ES-I3 (cell line): ENCODE results near the gene KYAT1.

Experiments used
- H3K36me3 ChIP-seq: 2 replicates; pipeline ENCODE4 v1.6.1; 2013; ENCODE audit warnings: mild to moderate bottlenecking, low read length, control low read depth, moderate library complexity; ENCODE audit not compliant: insufficient read depth
- H3K4me1 ChIP-seq: 2 replicates; pipeline ENCODE4 v1.6.1; 2013; ENCODE audit warnings: mild to moderate bottlenecking, control low read depth, low read length; ENCODE audit not compliant: insufficient read depth
- H3K9ac ChIP-seq: 2 replicates; pipeline ENCODE4 v1.6.1; 2013; ENCODE audit warnings: low read depth, mild to moderate bottlenecking, low read length, moderate library complexity
- H3K9me3 ChIP-seq: 2 replicates; pipeline ENCODE4 v1.6.1; 2013; ENCODE audit warnings: mild to moderate bottlenecking, low read length, moderate library complexity; ENCODE audit not compliant: control insufficient read depth, insufficient read depth

The KYAT1 gene

DNA sequence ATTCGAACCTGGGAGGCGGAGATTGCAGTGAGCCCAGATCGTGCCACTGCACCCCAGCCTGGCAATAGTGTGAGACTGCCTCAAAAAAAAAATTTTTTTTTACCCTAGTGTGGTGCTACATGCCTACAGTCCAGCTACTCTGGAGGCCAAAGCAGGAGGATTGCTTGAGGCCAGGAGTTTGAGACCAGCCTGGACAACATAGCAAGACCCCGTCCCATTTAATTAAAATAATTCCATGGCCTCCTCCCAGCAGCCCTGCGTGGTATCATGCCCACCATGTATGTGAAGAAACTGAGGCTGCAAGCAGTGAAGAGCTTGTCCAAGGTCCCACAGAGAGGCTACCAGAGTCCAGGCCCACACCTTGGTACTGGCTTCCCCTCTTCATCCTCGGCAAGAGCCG lies 19.6 kb upstream of the KYAT1 start:
- H3K36me3 ChIP-seq = peaks cover 16% of the 10 kb centered on the region
- no peak overlapping the region for H3K9ac ChIP-seq
- peaks cover 6% of the 10 kb centered on the region for H3K4me1 ChIP-seq
- no peaks in the 10 kb centered on the region for H3K9me3 ChIP-seq

- peaks cover 16% of the 10 kb centered on the region for H3K36me3 ChIP-seq
- H3K9ac ChIP-seq = no peak overlapping the region
- no peaks in the 10 kb centered on the region for H3K9me3 ChIP-seq
- H3K4me1 ChIP-seq = peaks cover 9% of the 10 kb centered on the region
Measured at GRCh38 chr9:128899566-128900322, 18.0 kb upstream of the KYAT1 start.

GRCh38 chr9:128898845-128899565 lies 17.3 kb upstream of the KYAT1 start:
- Histone ChIP-seq H3K9ac (no peak overlapping the region), H3K9me3 (no peaks in the 10 kb centered on the region), H3K4me1 (peaks cover 9% of the 10 kb centered on the region), H3K36me3 (peaks cover 16% of the 10 kb centered on the region)

GRCh38 chr9:128898382-128898781 lies 16.6 kb upstream of the KYAT1 start:
- Histone ChIP-seq H3K36me3 (peaks cover 16% of the 10 kb centered on the region), H3K4me1 (peaks cover 9% of the 10 kb centered on the region), H3K9me3 (no peaks in the 10 kb centered on the region), H3K9ac (no peak overlapping the region)

DNA sequence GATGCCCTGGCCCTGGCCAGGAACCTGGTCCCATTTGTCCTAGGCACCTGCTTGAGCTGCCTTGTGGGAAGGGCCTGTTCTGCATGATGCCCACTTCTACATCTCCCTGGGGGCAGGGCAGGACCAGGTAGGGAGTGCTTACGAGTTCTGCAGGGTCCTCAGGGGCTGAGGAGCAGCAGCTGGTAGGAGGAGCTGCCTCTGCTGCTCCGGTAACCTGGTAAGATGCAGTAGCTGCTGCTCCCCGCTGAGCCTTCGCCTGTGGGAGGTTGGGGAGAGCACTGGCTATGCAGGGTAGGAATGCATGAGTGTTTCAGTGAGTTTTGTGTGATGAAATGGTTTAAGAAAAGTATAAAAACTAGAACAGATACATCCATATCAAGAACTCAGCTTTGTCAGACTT lies 13.8 kb upstream of the KYAT1 start:
- Histone ChIP-seq H3K4me1 (peaks cover 19% of the 10 kb centered on the region), H3K9ac (no peak overlapping the region), H3K36me3 (peaks cover 18% of the 10 kb centered on the region), H3K9me3 (no peaks in the 10 kb centered on the region)

- peaks cover 20% of the 10 kb centered on the region for H3K36me3 ChIP-seq
- no peaks in the 10 kb centered on the region for H3K9me3 ChIP-seq
- no peak overlapping the region for H3K9ac ChIP-seq
- peaks cover 17% of the 10 kb centered on the region for H3K4me1 ChIP-seq
Measured at GRCh38 chr9:128894764-128895163, 13.0 kb upstream of the KYAT1 start.

GRCh38 chr9:128893354-128893753 lies 11.6 kb upstream of the KYAT1 start:
- Histone ChIP-seq H3K9ac (no peak overlapping the region), H3K9me3 (no peaks in the 10 kb centered on the region), H3K4me1 (peaks cover 21% of the 10 kb centered on the region), H3K36me3 (peaks cover 9% of the 10 kb centered on the region)

GRCh38 chr9:128892221-128892921 lies 10.6 kb upstream of the KYAT1 start:
- no peaks in the 10 kb centered on the region for H3K9me3 ChIP-seq
- H3K36me3 ChIP-seq = peaks cover 8% of the 10 kb centered on the region
- peaks cover 24% of the 10 kb centered on the region for H3K4me1 ChIP-seq
- H3K9ac ChIP-seq = no peak overlapping the region

DNA sequence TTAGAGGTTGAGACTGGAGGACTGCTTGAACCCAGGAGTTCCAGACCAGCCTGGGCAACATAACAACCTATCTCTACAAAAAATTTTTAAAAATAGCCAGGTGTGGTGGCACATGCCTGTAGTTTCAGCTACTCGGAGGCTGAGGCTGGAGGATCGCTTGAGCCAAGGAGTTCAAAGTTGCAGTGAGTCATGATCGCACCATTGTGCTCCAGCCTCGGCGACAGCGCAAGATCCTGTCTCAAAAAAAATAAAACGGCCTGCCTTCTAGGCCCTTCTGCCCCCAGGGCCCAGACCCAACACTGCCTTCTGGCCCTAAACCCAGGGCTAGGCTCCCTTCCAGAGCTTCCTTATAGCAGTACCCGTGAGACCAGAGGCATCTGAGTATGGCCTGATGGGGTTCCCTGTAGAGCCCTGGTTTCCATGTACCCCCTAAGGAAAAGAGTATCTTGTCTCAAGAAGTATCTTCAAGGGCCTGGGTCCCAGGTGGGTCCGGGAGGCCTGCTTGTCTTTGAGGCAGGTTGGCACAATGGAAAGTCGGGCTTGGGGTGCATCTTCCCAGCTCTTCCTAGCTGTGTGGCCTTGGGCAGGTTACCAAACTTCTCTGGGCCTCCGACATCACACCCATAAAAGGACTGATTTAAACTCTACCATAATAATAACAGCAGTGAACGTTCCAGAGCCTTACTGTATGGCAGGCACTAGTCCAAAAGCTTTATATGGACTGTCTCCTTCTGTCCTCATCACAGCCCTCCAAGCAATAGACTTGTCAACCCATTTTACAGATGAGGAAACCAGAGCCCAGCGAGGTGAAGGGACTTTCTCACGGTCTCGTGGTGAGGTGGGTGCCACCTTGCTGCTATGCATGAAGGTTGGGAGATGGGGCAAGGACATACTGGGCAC lies 9.8 kb upstream of the KYAT1 start:
- Histone ChIP-seq H3K9me3 (no peaks in the 10 kb centered on the region), H3K4me1 (peaks cover 24% of the 10 kb centered on the region), H3K9ac (no peak overlapping the region), H3K36me3 (peaks cover 10% of the 10 kb centered on the region)

DNA sequence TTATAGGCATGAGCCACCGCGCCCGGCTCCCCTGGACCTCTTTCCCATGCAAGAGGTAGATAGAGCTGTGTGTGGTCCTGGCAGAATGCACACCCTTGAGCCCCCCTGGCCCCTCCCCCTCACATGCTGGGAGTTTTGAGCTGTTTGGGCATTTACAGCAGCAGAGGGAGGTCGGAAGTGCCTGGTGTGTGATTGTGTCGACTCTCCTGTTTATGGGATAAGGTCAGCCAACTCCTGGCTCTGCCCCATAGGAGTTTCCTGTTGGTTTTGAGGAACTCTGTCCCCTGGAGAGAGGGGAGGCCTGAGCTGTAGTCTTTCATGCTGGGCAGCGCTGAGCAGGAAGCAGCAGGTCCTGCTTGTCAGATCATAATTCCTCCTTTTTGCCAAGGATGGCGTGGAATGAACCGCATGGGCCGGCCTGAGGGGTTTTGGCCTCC lies 6.2 kb upstream of the KYAT1 start:
- Histone ChIP-seq H3K36me3 (peaks cover 16% of the 10 kb centered on the region), H3K9ac (no peak overlapping the region), H3K4me1 (peaks cover 28% of the 10 kb centered on the region), H3K9me3 (no peaks in the 10 kb centered on the region)

DNA sequence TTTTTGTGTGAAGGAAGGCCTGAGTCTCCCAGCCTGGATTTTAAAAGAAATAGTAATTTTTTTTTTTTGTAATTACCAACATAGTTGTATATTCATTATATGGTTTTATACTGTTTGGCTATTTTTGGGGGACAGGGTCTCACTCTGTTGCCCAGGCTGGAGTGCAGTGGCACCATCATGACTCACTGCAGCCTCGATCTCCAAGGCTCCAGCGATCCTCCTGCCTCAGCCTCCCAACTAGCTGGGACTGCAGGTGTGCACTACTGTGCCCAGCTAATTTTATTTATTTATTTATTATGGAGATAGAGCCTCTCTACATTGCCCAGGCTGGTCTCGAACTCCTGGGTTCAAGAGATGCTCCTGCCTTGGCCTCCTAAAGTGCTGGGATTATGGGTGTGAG lies 5.3 kb upstream of the KYAT1 start:
- peaks cover 16% of the 10 kb centered on the region for H3K36me3 ChIP-seq
- no peaks in the 10 kb centered on the region for H3K9me3 ChIP-seq
- no peak overlapping the region for H3K9ac ChIP-seq
- H3K4me1 ChIP-seq = peaks cover 21% of the 10 kb centered on the region

DNA sequence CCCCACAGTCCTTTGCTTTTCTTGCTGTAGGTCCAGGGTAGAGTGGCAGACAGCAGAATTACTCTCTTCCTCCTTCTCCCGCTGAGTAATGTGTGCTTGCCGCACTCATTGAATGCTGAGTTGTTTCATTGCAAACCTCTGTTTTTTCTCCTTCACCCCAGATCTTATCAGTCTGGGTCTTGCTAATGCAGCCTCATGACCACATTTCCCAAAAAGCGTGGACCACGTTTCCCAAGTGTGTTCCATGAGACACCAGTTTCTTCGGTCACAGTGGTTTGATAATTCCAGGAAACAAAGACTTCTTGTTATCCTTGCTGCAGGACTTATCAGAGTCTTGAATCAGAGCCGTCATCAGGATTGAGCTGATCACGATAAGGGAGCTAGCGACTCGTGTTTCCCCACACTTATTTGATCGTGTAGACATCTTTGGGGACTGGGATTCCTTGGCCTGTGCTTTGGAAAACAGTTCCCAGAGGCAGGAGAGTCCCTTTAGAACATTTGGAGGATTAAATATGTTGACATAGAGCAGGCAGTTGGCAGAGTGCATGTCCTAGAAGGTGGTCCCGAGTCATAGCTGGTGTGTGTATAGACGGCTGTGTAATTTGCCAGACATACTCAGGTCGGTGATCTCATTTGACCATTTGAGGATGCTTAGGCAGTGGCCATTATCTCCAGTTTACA lies 4.6 kb upstream of the KYAT1 start:
- Histone ChIP-seq H3K4me1 (peaks cover 18% of the 10 kb centered on the region), H3K9ac (no peak overlapping the region), H3K36me3 (peaks cover 10% of the 10 kb centered on the region), H3K9me3 (no peaks in the 10 kb centered on the region)

GRCh38 chr9:128885798-128886197 lies 4.0 kb upstream of the KYAT1 start:
- no peak overlapping the region for H3K9ac ChIP-seq
- H3K36me3 ChIP-seq = peaks cover 10% of the 10 kb centered on the region
- H3K9me3 ChIP-seq = no peaks in the 10 kb centered on the region
- H3K4me1 ChIP-seq = peaks cover 18% of the 10 kb centered on the region
